Hepatocyte (in vitro differentiated cells): ENCODE measurements around the gene KLHDC9. TPM values are rescaled to one million over a fixed set of nuclear protein-coding genes. Genes with fewer than 3 reads are reported as not detected.

Experiments
- DNase-seq: peaks from one replicate; pipeline ENCODE4 v3.0.0-alpha.2; 2016; ENCODE audit warnings: low spot score
- H2AFZ ChIP-seq: fragments of 200-600 bp; sonication (generic); 2 replicates; pipeline ENCODE4 v1.6.0; 2016; ENCODE audit warnings: antibody characterized with exemption, mild to moderate bottlenecking
- H3K27ac ChIP-seq: fragments of 200-600 bp; sonication (generic); 2 replicates; pipeline ENCODE4 v1.5.1; 2016; ENCODE audit warnings: mild to moderate bottlenecking
- H3K27me3 ChIP-seq: fragments of 200-600 bp; sonication (generic); 2 replicates; pipeline ENCODE4 v1.6.1; 2016
- H3K36me3 ChIP-seq: fragments of 200-600 bp; sonication (generic); replicated peaks from 2 replicates; pipeline ENCODE4 v1.5.1; 2016; ENCODE audit warnings: low read depth; ENCODE audit not compliant: insufficient read depth
- H3K4me1 ChIP-seq: fragments of 200-600 bp; sonication (generic); 2 replicates; pipeline ENCODE4 v1.5.1; 2016; ENCODE audit warnings: mild to moderate bottlenecking, moderate library complexity; ENCODE audit not compliant: insufficient read depth
- H3K4me2 ChIP-seq: fragments of 200-600 bp; sonication (generic); 2 replicates; pipeline ENCODE4 v1.6.0; 2016
- H3K4me3 ChIP-seq: fragments of 200-600 bp; sonication (generic); 2 replicates; pipeline ENCODE4 v1.5.1; 2016; ENCODE audit warnings: mild to moderate bottlenecking
- H3K79me2 ChIP-seq: fragments of 200-600 bp; sonication (generic); 2 replicates; pipeline ENCODE4 v1.6.0; 2017; ENCODE audit warnings: mild to moderate bottlenecking
- H3K9me2 ChIP-seq: fragments of 200-600 bp; sonication (generic); replicated peaks from 2 replicates; pipeline ENCODE4 v1.6.0; 2017; ENCODE audit warnings: mild to moderate bottlenecking; ENCODE audit not compliant: insufficient read depth
- H3K9me3 ChIP-seq: fragments of 200-600 bp; sonication (generic); 2 replicates; pipeline ENCODE4 v1.5.1; 2016; ENCODE audit warnings: low read depth, mild to moderate bottlenecking
- H4K20me1 ChIP-seq: fragments of 200-600 bp; sonication (generic); 2 replicates; pipeline ENCODE4 v1.6.0; 2016; ENCODE audit warnings: mild to moderate bottlenecking; ENCODE audit not compliant: insufficient read depth, poor library complexity, severe bottlenecking
- EZH2 ChIP-seq: fragments of 200-600 bp; sonication (generic); IDR thresholded peaks from 2 replicates; pipeline ENCODE4 v1.6.1; 2016; ENCODE audit warnings: antibody characterized with exemption, mild to moderate bottlenecking, borderline replicate concordance
- EZH2phosphoT487 ChIP-seq: fragments of 200-600 bp; sonication (generic); IDR thresholded peaks from one replicate; pipeline ENCODE4 v1.6.1; 2018; ENCODE audit warnings: antibody characterized with exemption, mild to moderate bottlenecking, low read depth, moderate library complexity; ENCODE audit not compliant: unreplicated experiment, severe bottlenecking
- WGBS: methylation state at CpG from one replicate; pipeline ENCODE4 v1.1.6; 2016; ENCODE audit warnings: low lambda C conversion rate; ENCODE audit errors: missing lambda C conversion rate; 5-methylcytosine and 5-hydroxymethylcytosine counted together
- polyA plus RNA-seq: library from polyadenylated mRNA; unstranded; fragments of >200 nt; fragmentation: Nextera tagmentation; extraction: Ambion mirVana; gene quantifications from 2 replicates; pipeline ENCODE4 v1.2.1, GENCODE V29; 2016
- total RNA-seq: library from RNA; depleted of rRNA; stranded (reverse); fragments of >200 nt; gene quantifications from 2 replicates; pipeline ENCODE4 v1.2.3, GENCODE V29; 2014
- TF ChIP-seq, protein P1 (sequence below): fragments of 200-600 bp; sonication (generic); IDR thresholded peaks from 2 replicates; pipeline ENCODE4 v1.5.1; 2016; ENCODE audit warnings: antibody characterized with exemption, mild to moderate bottlenecking; ENCODE audit not compliant: poor library complexity

KLHDC9 gene
- total and polyA plus RNA-seq, 2 experiments from 2014 or later: 1.4 to 7.4 TPM

DNA sequence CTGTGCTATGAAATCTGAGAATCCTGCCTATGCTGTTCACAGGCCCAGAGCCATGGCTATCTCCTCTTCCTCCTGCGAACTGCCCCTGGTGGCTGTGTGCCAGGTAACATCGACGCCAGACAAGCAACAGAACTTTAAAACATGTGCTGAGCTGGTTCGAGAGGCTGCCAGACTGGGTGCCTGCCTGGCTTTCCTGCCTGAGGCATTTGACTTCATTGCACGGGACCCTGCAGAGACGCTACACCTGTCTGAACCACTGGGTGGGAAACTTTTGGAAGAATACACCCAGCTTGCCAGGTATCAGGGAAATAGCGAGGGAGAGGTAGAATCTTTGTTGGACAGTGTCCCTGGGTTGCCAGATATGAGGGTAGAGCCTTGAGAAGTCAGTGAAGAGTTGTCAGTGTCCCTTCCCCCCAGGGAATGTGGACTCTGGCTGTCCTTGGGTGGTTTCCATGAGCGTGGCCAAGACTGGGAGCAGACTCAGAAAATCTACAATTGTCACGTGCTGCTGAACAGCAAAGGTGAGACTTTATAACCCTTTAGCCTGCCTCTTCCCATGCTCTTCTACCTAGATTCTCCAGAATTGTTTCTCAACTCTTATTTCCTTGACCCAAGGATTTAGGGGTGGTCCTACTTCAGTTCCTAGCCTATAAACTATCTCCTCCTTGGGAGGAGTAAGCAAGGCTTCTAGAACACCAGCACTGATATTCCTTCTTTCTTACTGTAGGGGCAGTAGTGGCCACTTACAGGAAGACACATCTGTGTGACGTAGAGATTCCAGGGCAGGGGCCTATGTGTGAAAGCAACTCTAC is 21.1 kb downstream of the KLHDC9 start:
- Histone ChIP-seq H3K9me2 (no peaks in the 10 kb centered on the region), H3K4me3 (no peak overlapping the region), H3K9me3 (no peaks in the 10 kb centered on the region), H3K27ac (peak overlapping the region; percentile 95), H3K4me1 (peaks cover 30% of the 10 kb centered on the region), H3K36me3 (no peaks in the 10 kb centered on the region), H2AFZ (no peak overlapping the region), H3K79me2 (peaks cover 51% of the 10 kb centered on the region), H4K20me1 (no peaks in the 10 kb centered on the region), H3K27me3 (no peaks in the 10 kb centered on the region), H3K4me2 (peak overlapping the region; percentile 83)
- TF ChIP-seq EZH2: no peak
- TF ChIP-seq, protein P1, sequence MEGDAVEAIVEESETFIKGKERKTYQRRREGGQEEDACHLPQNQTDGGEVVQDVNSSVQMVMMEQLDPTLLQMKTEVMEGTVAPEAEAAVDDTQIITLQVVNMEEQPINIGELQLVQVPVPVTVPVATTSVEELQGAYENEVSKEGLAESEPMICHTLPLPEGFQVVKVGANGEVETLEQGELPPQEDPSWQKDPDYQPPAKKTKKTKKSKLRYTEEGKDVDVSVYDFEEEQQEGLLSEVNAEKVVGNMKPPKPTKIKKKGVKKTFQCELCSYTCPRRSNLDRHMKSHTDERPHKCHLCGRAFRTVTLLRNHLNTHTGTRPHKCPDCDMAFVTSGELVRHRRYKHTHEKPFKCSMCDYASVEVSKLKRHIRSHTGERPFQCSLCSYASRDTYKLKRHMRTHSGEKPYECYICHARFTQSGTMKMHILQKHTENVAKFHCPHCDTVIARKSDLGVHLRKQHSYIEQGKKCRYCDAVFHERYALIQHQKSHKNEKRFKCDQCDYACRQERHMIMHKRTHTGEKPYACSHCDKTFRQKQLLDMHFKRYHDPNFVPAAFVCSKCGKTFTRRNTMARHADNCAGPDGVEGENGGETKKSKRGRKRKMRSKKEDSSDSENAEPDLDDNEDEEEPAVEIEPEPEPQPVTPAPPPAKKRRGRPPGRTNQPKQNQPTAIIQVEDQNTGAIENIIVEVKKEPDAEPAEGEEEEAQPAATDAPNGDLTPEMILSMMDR: peak; percentile 29
- 46% methylated on average over 10 of the region's 10 CpGs for WGBS
- peak; percentile 86 for DNase-seq

- no peaks in the 10 kb centered on the region for H3K9me2 ChIP-seq
- no peaks in the 10 kb centered on the region for H4K20me1 ChIP-seq
- H3K4me1 ChIP-seq: peaks cover 28% of the 10 kb centered on the region
- peaks cover 51% of the 10 kb centered on the region for H3K79me2 ChIP-seq
- no peak overlapping the region for H3K4me3 ChIP-seq
- 95% methylated on average over 3 of the region's 3 CpGs for WGBS
- H3K4me2 ChIP-seq: no peak overlapping the region
- no peak for DNase-seq
- H3K9me3 ChIP-seq: no peaks in the 10 kb centered on the region
- no peak overlapping the region for H2AFZ ChIP-seq
- H3K36me3 ChIP-seq: no peaks in the 10 kb centered on the region
- peak overlapping the region; percentile 95 for H3K27ac ChIP-seq
- TF ChIP-seq, protein P1: no peak
- TF ChIP-seq EZH2 (no peak), EZH2phosphoT487 (no peak)
- no peaks in the 10 kb centered on the region for H3K27me3 ChIP-seq
These were observed 23.0 kb downstream of the KLHDC9 start for GRCh38 chr1:161121042-161121650.

GRCh38 chr1:161121834-161122233 is 23.7 kb downstream of the KLHDC9 start:
- WGBS: 89% methylated on average over 4 of the region's 4 CpGs
- peaks cover 51% of the 10 kb centered on the region for H3K79me2 ChIP-seq

More at GRCh38 chr1:161121834-161122233, 23.7 kb downstream of the KLHDC9 start:
- Histone ChIP-seq H3K9me2 (no peaks in the 10 kb centered on the region), H2AFZ (no peak overlapping the region), H3K4me1 (peaks cover 21% of the 10 kb centered on the region), H3K27ac (no peak overlapping the region), H3K36me3 (no peaks in the 10 kb centered on the region), H3K9me3 (no peaks in the 10 kb centered on the region), H3K4me2 (no peak overlapping the region), H4K20me1 (no peaks in the 10 kb centered on the region), H3K4me3 (no peak overlapping the region), H3K27me3 (no peaks in the 10 kb centered on the region)
- no peak for DNase-seq
- TF ChIP-seq EZH2phosphoT487 (no peak), EZH2 (no peak)
- TF ChIP-seq, protein P1: no peak
